CD4-positive, alpha-beta T cell treated with Interleukin-6 at 100 ng/mL for 8 hours (primary cell): ENCODE measurements around the gene FAM3A.

Experiments
- DNase-seq: peaks from one replicate; pipeline ENCODE4 v3.0.0-alpha.2; 2020; ENCODE audit warnings: mixed read lengths, low spot score

FAM3A gene

DNA sequence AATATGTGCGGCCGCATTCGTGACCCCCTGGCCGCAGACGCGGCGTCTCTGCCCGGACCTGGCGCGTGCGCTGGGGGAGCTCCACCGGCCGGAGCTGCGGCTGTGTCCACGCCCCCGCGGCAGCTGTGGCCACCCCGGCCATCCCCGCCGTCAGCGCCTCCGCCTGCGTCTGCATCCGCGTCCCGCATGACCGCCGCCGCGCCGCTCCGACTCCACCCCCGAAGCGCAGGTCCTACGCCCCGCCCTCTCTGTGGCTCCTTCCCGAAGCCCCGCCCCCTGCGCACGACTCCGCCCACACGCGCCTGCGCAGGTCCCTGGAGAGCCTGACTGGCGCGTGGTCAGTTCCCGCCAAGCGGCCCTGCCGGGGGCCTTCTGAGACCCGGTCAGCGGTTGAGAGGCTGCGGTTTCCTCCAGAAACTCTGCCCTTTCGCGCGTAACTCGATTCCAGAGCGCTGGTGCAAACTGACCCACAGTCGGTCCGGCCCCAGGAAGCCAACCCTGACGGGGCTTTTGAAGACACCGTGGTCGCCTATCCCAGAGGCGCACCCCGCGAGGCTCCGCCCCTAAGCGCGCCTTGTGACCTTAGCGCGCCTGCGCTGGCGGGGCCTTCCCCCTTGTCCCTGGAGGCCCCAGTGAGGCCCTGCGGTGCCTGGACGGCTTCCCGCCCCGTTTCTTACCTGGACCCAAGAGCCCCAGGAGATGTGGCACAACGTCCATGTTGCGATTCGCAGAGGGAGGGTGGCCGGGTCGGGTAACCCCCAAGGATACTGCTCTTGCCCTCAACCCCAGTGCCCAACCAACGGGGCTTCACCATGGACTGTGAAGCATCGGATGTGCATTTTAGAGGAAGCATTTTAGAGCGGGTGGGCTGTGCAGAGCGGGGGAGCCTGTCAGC, 37.1 kb downstream of the FAM3A start, which contains the start of gene LAGE3:
Gene LAGE3, minus strand, starts transcription at position 554 of the 895 bp plus-strand sequence. Its CDS starts 366 bp downstream, at position 188.
- peak; percentile 91 for DNase-seq

DNA sequence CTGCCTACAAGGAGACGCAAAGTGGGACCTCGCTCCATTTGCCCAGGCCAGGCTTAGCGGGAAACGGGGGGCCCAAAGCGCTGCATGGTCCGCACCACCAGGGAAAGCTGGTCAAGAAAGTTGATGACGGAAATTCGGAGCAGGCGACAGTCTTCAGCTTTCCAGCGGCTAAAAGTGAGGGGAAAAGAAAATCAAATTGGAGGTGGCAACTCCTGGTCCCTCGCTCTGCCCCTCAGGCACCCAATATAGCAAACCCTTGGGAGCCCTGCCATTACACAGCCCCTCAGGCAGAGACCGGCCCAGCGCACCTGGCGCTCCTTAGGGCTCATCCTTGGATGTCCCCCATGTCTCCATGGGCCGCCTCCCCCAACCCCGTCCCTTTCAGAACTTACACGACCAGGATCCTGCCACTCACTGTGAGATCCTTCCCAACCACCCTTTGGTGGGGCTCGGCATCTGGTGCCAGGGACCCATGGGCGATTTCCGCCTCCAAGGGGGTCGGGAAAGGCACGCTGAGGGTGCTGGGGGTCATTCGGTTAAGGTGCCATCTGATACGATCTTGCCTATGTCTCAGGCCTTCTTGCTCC, 38.0 kb downstream of the FAM3A start:
- no peak for DNase-seq

DNA sequence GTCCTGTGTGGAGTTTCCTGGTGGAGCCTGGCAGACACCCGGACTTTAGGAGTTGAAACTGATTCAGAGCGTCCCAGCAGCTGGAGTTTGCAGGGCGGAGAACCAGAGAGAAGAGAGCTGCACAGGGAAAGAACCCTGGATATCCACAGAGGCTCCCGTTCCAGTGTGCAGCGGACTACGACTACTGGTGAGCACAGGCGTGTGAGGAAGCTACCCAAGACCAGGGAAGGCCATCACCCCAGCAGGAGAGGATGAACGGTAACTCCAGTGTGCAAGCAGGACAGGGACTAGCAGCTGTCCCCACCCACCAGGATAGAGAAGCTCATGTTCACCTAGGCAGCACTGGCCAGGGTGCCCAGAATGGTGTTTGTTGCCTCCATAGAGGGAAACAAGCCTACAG, 39.2 kb downstream of the FAM3A start:
- DNase-seq = no peak

DNA sequence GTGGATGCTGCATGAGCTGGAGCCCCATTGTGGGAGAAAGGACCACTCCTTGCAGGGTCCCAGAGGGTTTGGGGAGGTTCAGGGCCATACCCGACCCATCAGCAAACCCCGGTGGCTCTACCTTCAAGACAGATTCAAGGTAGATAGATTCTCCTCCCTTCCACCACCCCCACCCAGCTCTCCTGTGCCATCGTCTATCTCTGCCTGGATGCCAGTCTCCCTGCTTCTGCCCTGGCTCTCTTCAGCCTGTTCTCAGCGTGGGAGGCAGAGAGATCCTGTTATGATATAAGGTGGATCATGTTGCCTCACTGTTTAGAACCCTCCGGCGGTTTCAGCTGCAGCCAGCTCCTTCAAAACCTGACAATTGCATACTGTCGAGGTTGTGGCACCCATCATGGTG, 42.3 kb downstream of the FAM3A start:
- no peak for DNase-seq

GRCh38 chrX:154472685-154473632, 43.1 kb downstream of the FAM3A start:
- no peak for DNase-seq

GRCh38 chrX:154471839-154472684, 44.0 kb downstream of the FAM3A start:
- DNase-seq = no peak

DNA sequence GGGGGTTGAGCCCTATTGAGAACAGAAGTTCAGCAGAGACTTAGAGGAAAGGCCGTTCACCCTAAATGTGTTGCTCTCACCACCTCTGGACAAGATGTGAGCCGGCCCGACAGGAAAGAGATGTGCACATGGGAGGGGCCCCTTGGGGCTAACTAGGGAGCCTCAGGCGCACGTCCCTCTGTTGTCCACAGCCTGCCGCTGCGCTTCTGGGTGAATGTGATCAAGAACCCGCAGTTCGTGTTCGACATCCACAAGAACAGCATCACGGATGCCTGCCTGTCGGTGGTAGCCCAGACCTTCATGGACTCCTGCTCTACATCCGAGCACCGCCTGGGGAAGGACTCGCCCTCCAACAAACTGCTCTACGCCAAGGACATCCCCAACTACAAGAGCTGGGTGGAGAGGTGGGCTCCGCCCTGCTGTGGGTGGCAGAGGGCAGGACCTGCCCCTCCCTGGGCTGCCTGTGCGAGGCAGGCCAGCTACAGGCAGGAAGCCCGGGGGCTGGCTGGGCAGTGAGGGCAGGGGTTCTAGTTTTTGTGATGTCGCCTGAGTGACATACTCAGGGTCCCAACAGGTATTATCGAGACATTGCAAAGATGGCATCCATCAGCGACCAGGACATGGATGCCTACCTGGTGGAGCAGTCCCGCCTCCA, 45.0 kb downstream of the FAM3A start:
- no peak for DNase-seq

DNA sequence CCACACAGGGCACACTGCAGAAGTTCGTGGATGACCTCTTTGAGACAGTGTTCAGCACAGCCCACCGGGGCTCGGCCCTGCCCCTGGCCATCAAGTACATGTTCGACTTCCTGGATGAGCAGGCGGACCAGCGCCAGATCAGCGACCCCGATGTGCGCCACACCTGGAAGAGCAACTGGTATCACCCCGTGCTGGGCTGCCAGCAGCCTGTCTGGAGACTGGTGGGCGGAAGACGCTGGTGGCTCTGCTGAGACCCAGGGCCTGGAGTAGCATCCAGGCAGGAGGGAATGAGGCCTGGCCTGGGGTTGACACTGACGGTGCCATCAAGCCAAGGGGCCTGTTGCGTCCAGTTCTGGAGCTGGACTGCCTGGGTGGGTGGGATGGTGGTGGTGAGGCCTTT, 45.6 kb downstream of the FAM3A start:
- no peak for DNase-seq

DNA sequence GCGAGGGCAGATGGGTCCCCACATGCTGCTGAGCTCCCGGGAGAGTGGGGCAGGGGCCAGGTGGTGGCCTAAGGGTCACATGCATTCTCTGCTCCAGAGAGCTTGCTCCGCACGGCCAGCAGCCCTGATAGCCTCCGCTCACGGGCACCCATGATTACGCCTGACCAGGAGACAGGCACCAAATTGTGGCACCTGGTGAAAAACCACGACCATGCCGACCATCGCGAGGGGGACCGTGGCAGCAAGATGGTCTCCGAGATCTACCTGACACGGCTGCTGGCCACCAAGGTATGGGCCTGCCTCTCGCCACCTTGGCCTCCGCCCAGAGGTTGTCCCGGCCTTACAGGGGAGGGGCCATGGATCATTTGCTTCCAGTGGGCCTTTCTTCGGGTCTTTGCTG, 46.2 kb downstream of the FAM3A start:
- DNase-seq = no peak

- DNase-seq = no peak
Observed at GRCh38 chrX:154469114-154469513, 46.9 kb downstream of the FAM3A start.

- DNase-seq = no peak
Observed at GRCh38 chrX:154468217-154468616, 47.8 kb downstream of the FAM3A start.

DNA sequence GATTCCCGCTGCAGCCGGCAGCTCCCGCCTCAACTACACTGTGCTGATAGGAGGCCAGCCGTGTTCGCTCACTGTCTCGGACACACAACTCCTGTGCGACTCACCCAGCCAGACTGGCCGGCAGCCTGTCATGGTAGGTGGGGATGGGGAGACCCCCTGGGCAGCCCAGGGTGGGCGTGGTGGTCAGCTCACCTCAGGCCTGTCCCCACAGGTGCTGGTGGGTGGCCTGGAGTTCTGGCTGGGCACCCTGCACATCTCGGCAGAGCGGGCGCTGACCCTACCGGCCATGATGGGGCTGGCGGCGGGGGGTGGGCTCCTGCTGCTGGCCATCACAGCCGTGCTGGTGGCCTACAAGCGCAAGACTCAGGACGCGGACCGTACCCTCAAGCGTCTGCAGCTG, 48.5 kb downstream of the FAM3A start:
- DNase-seq = no peak

- no peak for DNase-seq
Observed at GRCh38 chrX:154466907-154467306, 49.1 kb downstream of the FAM3A start.

- no peak for DNase-seq
Observed at GRCh38 chrX:154466036-154466435, 50.0 kb downstream of the FAM3A start.

- DNase-seq = no peak
Observed at GRCh38 chrX:154465601-154466000, 50.4 kb downstream of the FAM3A start.

DNA sequence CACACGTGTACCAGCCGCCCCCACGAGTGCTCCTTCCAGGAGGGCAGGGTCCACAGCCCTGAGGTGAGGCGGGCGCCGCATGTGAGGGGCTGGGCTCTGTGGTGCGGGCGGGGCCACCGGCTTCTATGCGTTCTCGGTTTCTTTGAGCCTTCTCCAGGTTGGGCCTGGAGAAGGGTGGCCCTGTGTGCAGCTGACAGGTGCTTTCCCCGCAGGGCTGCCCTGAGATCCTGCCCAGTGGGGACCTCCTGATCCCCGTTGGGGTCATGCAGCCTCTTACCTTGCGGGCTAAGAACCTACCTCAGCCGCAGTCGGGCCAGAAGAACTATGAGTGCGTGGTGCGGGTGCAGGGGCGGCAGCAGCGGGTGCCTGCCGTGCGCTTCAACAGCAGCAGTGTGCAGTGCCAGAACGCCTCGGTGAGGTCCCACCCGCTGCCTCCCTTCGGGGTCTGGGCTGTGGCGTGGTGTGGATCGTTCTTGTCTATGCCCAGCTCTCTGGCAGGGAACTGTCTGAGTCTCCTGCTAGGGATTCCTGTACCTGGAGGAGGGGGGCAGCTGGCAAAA, 51.1 kb downstream of the FAM3A start:
- DNase-seq = no peak

GRCh38 chrX:154463611-154464220, 52.3 kb downstream of the FAM3A start:
- no peak for DNase-seq

DNA sequence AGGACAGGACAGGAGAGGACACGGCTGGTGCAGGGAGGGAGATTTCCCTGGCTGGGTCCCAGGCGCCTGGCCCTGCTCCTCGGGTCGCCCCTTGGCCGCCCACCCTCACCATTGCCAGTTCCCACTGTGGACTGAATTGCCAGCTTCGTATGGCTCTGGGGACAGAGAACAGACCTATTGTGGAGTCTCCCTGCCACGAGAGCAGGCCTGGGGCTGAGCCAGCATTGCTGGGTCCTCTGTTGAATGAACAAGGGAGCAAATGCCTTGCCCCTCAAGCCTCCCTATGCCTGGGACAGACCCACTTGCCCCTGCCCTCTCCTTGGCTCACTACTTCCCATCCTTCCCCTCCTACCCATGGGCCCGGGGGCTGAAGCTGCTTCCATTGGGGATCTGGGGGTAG, 53.6 kb downstream of the FAM3A start:
- no peak for DNase-seq

DNA sequence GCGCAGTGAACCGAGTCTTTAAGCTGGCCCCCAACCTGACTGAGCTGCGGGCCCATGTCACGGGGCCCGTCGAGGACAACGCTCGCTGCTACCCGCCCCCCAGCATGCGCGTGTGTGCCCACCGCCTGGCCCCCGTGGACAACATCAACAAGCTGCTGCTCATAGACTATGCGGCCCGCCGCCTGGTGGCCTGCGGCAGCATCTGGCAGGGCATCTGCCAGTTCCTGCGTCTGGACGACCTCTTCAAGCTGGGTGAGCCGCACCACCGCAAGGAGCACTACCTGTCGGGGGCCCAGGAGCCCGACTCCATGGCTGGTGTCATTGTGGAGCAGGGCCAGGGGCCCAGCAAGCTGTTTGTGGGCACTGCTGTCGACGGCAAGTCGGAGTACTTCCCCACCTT, 55.7 kb downstream of the FAM3A start:
- no peak for DNase-seq

- DNase-seq = no peak
Observed at GRCh38 chrX:154459832-154460231, 56.2 kb downstream of the FAM3A start.
